GM21717 (cell line): Measurements from ENCODE around the gene ARL6.
"Not testable (repeated sequence)": the region's sequence is repeated elsewhere in the genome, so short reads cannot be mapped to it uniquely, and the experiment has no call there.

Source experiments
- ATAC-seq: cut with Tn5 transposase; IDR thresholded peaks from one replicate; pipeline ENCODE4 v1.9.1; 2021; ENCODE audit warnings: mild to moderate bottlenecking, moderate library complexity; ENCODE audit not compliant: unreplicated experiment

Gene ARL6

DNA sequence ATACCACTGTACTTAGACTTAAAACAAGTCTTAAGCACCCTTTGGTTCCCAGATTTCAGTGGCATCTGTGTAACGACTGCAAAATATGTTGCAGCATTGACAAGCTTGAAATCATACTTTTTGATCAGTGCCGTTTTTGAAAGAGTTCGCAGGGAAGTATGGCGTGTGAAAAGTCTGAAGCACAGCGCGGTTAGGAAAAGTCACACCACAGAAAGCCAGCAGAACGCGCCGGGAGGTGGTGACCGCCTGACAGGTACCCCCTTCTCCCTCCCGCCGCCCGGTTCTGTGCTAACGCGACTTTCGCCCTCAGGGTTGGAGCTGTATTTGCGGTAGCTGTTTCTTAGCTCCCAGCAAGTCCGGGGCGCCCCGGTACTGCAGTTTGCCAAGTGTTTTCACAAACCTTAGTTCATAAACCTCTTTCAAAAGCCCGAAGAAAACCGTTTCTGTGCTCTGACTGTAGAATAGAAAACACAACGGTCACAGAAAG is 56.8 kb downstream of the ARL6 start:
- ATAC-seq = peak; percentile 68

DNA sequence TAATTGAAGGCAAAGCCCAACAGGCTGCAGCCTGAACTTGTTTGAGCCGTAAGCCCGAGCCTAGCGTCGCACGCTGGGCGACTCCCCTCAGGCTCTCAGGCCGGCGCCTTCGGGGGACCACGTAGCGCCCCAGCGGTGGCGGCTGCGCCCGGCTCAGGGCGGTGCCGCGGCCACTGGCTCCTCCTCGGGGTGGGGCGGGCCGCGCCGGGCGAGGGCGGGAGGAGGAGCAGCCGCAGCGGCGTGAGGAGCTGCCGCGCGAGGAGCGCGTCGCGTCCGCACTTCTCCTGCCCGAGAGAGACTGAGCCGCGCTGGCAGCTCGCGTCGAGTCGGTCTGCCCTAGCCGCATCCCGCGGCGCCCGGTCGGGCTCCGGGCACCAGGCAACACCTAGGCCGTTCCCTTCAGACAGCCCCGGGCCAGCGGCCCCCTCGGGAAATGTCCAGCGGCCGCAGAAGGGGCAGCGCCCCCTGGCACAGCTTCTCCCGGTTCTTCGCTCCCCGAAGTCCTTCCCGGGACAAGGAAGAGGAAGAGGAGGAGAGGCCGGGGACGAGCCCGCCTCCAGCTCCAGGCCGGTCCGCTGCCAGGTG is 57.3 kb downstream of the ARL6 start, which contains the start of gene CRYBG3:
Gene CRYBG3 (plus strand): TSS at position 238 of the 585 bp plus-strand sequence. CDS start 196 bp downstream, at position 434.
- peak; percentile 99 for ATAC-seq

DNA sequence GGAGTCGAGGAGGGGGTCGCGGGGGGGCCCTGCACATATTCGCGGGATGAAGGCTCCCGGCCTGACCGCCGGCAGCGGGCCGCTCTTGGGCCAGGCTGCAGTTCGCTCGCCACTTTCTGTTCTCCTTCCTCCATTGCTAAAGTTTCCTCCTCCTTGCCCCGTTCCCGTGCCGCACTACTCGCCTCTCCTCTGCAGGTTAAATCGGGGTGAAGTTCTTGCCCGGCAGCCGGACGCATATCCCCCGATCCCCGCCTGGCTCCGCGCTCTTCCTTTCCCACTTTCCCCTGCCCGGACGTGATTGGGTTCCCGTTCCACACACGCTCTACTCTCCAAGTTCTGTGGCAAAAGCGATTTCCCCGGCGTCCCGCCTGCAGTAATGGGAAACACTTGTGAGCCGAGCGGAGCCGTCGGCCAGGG is 57.8 kb downstream of the ARL6 start:
- peak; percentile 25 for ATAC-seq

DNA sequence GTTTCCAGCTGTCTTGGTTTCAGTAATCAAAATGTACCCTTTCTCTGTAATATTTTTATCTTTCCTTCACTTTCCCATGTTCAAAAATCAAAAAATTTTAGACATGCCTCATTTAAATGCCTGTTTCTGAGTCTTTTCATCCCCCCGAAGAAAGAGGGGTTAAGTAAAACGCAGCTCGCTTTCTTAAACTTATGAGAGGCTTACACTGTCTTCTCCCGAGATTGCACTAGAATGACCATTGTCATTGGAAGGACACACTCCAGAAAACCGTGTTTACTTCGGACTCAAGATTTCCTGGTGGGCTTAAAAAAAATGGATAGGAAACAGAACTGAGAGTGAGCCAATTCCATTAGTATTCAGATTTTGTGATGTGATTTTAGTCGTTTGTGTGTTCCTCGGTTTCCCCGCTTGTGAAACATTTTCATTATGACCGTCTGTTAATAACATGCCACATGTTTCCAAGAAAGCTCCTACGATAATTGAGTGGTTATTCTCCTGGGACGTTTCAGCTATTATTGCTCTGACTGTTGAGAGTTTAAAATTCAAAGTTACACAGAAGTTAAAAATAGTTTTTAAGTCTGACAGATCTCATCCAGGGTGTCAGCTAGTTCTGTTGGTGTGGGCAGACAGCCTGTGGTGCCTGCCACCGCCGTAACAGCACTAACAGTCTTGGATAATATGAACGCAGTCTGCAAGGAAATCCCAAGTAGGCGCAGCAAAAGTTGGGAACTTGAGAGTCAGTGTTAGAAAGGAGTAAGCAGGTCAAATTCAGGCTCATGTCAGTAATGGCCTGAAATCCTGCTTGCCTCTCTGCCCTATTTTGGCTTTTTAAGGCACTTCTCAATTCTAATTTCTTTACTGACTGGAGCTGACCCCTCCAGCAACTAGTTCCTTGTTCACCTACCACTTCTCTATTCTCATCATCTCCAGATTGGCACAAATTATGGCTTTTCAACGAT is 58.8 kb downstream of the ARL6 start:
- ATAC-seq = no peak

DNA sequence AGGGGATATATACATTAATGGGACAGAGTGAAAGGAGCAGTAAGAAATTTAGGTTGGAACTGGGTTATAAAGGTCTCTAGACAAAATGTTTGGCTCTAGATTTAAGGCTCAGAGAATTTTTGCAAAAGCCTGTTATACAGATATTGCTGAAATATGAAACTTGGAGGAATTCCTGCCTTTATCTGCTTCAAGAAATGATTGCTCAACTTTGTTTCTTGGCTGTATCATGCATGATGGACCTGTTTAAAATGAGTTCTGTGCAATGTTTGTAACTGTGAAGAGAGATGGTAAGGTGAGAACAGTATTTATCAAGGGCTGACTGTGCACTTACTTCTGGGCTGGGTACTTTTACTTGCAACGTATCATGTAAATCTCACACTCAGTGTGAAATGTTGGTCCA is 60.5 kb downstream of the ARL6 start:
- ATAC-seq = no peak

DNA sequence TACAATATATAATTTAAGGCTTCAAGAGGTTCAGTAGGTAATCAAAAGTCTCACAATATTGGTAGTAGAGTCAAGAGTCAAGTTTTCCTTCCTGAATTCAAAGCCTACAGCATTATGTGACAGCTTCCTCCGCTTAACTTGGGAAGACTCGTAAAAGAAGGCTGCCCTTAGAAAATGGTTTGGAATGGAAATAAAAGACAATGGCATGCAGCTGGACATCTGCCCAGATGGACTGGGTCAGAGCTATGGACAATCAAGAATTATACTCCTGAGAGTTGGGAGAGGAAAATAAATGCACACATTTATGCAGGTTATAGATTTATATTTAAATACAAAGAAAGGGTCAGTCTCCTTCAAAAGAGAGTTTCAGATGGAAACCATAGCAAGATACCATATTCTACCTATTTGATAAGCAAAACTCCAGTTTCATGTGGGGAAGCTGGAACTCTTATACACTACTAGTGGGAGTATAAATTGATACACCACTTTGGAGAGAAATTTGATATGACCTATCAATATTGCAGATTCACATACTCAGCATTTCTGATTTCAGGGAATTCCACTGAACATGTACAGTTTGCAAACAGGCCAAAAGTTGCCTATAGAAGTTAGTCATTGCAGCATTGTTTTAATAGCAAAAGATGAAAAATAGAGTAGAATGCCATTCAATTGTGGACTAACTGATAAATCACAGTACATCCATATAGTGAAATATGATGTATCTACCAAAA is 63.3 kb downstream of the ARL6 start:
- no peak for ATAC-seq

DNA sequence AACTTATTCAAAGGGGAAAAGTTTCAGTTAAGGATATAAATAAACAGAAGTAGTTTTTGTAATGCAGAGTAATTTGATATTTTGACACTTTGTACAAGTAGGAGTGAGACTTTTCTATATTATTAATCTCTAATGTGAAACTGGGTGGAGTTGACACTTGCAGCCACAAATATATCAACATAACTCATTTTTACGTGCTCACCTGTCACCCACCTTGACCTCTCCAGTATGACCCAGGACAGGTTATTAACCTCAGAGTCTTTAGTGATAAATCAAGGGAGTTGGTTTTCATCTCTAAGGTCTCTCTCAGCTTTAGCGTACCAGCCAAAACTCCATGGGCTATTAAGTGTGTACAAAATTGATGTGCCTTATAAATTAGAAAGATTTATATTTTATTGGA is 64.6 kb downstream of the ARL6 start:
- ATAC-seq = no peak

DNA sequence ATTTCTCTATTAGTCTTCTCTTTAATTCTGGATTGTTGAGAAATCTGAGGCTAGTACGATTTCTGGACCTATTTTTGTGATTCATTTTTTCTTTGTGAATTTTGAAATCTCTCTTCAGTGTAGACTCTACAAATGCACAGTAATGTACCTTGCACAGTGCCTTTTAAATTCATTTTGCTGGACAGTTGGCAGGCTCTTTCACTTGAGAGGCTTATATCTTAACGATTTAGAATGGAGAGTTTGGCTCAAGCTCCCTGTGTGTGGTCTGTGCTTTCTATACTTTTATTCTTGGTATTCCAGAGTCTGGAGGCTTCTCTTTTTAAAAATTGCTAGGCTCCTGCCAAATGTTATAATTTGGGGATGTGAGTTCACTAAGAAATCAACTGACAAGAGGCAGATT is 66.1 kb downstream of the ARL6 start:
- no peak for ATAC-seq

DNA sequence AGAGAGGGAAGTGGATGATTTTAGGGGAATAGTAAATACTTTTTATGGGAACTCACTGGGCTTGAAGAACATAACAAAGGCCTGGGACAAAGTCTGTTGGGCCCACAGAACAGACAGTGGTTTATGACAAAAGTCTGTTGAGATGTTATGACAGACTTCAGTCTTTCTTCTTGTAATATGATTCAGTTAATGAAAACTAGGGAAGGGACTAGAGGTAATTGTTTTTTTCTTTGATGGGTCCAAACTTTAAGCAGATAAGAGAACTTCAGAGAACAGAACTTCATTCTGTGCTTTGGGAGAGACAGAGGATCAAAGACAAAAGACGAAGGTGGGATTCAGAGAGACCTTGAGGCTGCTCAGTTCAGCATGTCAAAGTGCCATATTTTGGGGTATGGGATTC is 66.6 kb downstream of the ARL6 start:
- ATAC-seq = no peak

DNA sequence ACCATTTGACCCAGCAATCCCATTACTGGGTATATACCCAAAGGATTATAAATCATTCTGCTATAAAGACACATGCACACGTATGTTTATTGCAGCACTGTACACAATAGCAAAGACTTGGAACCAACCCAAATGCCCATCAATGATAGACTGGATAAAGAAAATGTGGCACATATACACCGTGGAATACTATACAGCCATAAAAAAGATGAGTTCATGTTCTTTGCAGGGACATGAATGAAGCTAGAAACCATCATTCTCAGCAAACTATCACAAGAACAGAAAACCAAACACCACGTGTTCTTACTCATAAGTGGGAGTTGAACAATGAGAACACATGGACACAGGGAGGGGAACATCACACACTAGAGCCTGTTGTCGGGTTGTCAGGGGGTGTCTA is 68.6 kb downstream of the ARL6 start:
- not testable (repeated sequence) for ATAC-seq

DNA sequence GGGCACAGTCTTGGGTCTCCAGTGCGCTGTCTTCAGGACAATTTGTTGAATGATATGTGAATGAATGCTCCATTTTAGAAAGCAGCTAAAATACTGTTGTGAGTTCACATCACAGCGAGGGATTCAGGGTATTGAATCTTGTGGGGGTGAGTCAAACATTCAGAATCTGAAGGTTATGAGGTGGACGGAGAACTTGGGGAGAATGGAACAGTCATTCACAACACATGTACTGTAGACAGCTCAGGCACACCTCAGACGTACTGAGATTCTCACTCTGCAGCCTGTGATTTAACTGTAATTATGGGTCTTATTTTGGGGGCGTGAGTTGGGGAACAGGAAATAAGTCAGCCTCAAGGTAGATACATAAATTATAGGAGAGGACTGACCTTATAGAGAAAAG is 71.2 kb downstream of the ARL6 start:
- no peak for ATAC-seq

DNA sequence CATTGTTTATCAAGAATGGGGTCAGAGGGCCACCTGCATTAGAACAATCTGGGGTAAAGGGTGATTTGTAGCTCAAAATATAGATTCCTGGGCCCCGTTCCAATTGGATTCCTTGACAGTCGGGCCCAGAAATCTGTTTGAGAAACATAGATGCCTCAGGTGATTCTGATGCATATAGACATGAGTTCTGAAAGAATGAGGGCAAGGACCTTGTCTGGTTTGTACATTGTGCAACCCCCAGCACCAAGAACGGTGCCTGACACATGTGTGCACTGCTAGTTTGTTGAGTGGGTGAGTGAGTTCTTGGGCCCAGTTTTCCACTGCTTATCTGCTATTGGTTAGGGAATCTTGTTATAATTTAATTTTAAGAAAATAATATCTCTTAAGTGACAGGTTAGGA is 73.8 kb downstream of the ARL6 start:
- no peak for ATAC-seq

DNA sequence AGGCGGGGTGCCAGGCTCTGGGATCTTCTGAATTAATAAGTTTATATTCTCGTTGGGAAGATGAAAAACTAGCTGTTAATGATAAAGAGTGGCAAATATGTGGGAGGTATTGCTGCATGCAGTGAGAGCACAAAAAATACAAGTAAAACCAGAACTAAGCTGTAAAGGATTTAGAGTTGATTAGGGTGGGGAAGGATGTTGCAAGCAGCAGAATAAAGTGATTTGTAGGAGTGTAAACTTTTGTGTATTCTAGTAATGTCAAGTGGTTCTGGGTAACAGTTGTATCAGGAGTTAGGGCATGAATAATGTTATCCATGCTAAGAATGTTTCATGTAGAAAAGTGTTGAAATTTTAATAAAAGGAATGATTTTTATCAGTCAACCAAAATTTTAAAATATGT is 75.4 kb downstream of the ARL6 start:
- no peak for ATAC-seq

DNA sequence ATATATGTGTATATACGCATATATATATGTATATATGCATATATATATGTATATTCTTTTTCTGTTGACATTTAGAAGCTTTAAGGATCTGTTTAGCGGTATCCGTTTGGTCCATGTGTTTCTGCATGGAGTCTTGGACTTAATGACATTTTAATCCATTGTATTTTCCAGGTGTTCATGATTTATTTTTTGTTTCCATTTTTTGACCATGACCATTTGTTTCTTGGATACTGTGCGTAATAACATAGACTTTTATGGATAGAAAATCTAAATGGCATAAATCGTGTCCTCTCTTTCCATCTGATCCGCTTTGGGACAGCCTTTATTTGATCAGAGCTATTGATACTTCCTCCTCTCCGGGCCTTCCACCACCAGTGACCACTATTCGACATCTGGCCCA is 76.7 kb downstream of the ARL6 start:
- ATAC-seq = no peak

DNA sequence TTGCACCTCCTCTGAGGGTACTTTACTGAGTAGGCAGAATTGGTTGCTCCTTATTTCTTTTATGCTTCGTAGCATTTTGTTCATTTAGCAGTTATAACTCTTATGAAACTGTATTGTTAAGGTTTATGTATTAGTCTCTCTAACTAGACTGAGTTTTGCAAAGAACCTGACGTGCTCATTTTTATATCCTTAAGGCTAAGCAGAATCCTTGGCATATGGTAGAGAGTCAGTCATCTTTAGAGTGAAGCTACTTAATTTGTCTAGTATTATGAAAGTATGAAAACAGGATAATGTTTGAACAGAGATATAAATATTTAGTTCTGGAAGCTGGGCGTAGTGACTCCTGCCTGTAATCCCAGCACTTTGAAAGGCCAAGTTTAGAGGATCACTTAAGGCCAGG is 77.4 kb downstream of the ARL6 start:
- ATAC-seq = no peak

DNA sequence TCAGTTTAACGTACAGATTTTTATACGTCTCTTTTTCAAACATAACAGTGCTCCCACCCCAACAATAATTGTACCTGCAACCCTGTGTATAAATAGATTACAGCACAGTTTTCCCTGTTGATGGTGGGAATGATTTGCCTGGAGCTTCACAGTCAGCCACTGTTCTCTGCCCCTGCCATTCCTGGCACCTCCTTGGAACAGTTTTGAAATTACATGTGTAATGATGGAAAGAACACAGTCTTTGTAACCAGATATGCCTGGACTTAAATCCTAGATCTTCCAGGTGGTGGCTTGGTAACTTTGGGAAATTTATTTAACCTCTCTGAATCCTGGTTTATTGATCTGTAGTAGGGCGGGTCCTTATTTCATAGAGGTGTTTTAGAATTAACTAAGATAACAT is 84.2 kb downstream of the ARL6 start:
- no peak for ATAC-seq
